T-helper 22 cell (primary cell): ENCODE results near the gene GREB1.
A peak's percentile ranks its signal among the peaks of the same experiment; 100 is the strongest.

Source experiments
- DNase-seq: peaks from one replicate; pipeline ENCODE4 v3.0.0-alpha.2; 2020; ENCODE audit warnings: low read depth

Gene GREB1

GRCh38 chr2:11579867-11580659 is 46.2 kb downstream of the GREB1 start:
- no peak for DNase-seq

- DNase-seq: no peak
Observed at GRCh38 chr2:11580697-11581096, 46.9 kb downstream of the GREB1 start.

- no peak for DNase-seq
Observed at GRCh38 chr2:11581124-11581796, 47.4 kb downstream of the GREB1 start.

- DNase-seq: no peak
Observed at GRCh38 chr2:11581797-11582611, 48.2 kb downstream of the GREB1 start.

- DNase-seq: no peak
Observed at GRCh38 chr2:11582612-11582861, 48.7 kb downstream of the GREB1 start.

- peak; percentile 9 for DNase-seq
Observed at GRCh38 chr2:11582862-11583752, 49.3 kb downstream of the GREB1 start.

GRCh38 chr2:11583840-11584524 is 50.1 kb downstream of the GREB1 start:
- DNase-seq: peak; percentile 4

GRCh38 chr2:11584525-11585056 is 50.7 kb downstream of the GREB1 start:
- no peak for DNase-seq

- DNase-seq: no peak
Observed at GRCh38 chr2:11585071-11585470, 51.2 kb downstream of the GREB1 start.

GRCh38 chr2:11588228-11589110 is 54.6 kb downstream of the GREB1 start:
- DNase-seq: no peak

GRCh38 chr2:11589316-11589940 is 55.6 kb downstream of the GREB1 start:
- DNase-seq: no peak

- no peak for DNase-seq
Observed at GRCh38 chr2:11590193-11590592, 56.3 kb downstream of the GREB1 start.

GRCh38 chr2:11591091-11591490 is 57.2 kb downstream of the GREB1 start:
- no peak for DNase-seq

- DNase-seq: no peak
Observed at GRCh38 chr2:11592671-11593574, 59.1 kb downstream of the GREB1 start.

GRCh38 chr2:11596801-11597200 is 63.0 kb downstream of the GREB1 start:
- DNase-seq: no peak

GRCh38 chr2:11597538-11598225 is 63.8 kb downstream of the GREB1 start:
- no peak for DNase-seq

- DNase-seq: no peak
Observed at GRCh38 chr2:11598228-11598731, 64.4 kb downstream of the GREB1 start.
